IPS-NIHi7 (cell line): ENCODE results near the gene ENAH.
"Not testable (repeated sequence)": the region's sequence is repeated elsewhere in the genome, so short reads cannot be mapped to it uniquely, and the experiment has no call there.

ENCODE experiments used
- DNase-seq: peaks from one replicate; pipeline ENCODE4 v3.0.0; 2012; ENCODE audit warnings: mixed read lengths; ENCODE audit errors: extremely low spot score

ENAH gene

GRCh38 chr1:225526878-225527277 is 126.0 kb downstream of the ENAH start:
- no peak for DNase-seq

GRCh38 chr1:225525377-225525776 is 127.5 kb downstream of the ENAH start:
- DNase-seq = no peak

- no peak for DNase-seq
Observed at GRCh38 chr1:225524570-225524969, 128.4 kb downstream of the ENAH start.

- DNase-seq = no peak
Observed at GRCh38 chr1:225523263-225523950, 129.5 kb downstream of the ENAH start.

- no peak for DNase-seq
Observed at GRCh38 chr1:225522588-225523262, 130.2 kb downstream of the ENAH start.

- no peak for DNase-seq
Observed at GRCh38 chr1:225520587-225521227, 132.2 kb downstream of the ENAH start.

- no peak for DNase-seq
Observed at GRCh38 chr1:225519166-225519863, 133.6 kb downstream of the ENAH start.

- no peak for DNase-seq
Observed at GRCh38 chr1:225517697-225518096, 135.2 kb downstream of the ENAH start.

- no peak for DNase-seq
Observed at GRCh38 chr1:225517221-225517620, 135.7 kb downstream of the ENAH start.

- DNase-seq = peak; percentile 35
Observed at GRCh38 chr1:225514671-225515081, 138.2 kb downstream of the ENAH start.

GRCh38 chr1:225513576-225513975 is 139.3 kb downstream of the ENAH start:
- not testable (repeated sequence) for DNase-seq

- no peak for DNase-seq
Observed at GRCh38 chr1:225511828-225512381, 141.0 kb downstream of the ENAH start.

GRCh38 chr1:225510740-225511139 is 142.2 kb downstream of the ENAH start:
- not testable (repeated sequence) for DNase-seq

GRCh38 chr1:225509770-225510169 is 143.2 kb downstream of the ENAH start:
- DNase-seq = no peak

GRCh38 chr1:225509376-225509707 is 143.6 kb downstream of the ENAH start:
- DNase-seq = no peak

GRCh38 chr1:225508538-225509375 is 144.2 kb downstream of the ENAH start:
- DNase-seq = peak; percentile 39

GRCh38 chr1:225506727-225507126 is 146.2 kb downstream of the ENAH start:
- DNase-seq = no peak

GRCh38 chr1:225504776-225505175 is 148.1 kb downstream of the ENAH start:
- DNase-seq = no peak

- no peak for DNase-seq
Observed at GRCh38 chr1:225500624-225501192, 152.2 kb downstream of the ENAH start.

GRCh38 chr1:225498549-225499136 is 154.3 kb downstream of the ENAH start:
- no peak for DNase-seq
